Small intestine (tissue), 7 donors: ENCODE data around the gene ATF7. TPM values are rescaled to one million over a fixed set of nuclear protein-coding genes. Genes with fewer than 3 reads are reported as not detected.
A peak's percentile ranks its signal among the peaks of the same experiment; 100 is the strongest.
"Not testable (repeated sequence)": the region's sequence is repeated elsewhere in the genome, so short reads cannot be mapped to it uniquely, and the experiment has no call there.

ENCODE experiments used
- DNase-seq, 2 donors: peaks; one replicate each; pipeline versions ENCODE4 v3.0.0 to v3.0.0-alpha.2; 2013
- FAIRE-seq: peaks from 2 replicates; lab custom pipeline; 2012; peaks lifted over from hg19 to GRCh38; lab: Jason Lieb, UNC
- H3K27ac ChIP-seq, 3 donors: one replicate each; pipeline ENCODE4 v1.5.1; 2013; ENCODE audit warnings: low read length in 2 of 3, mild to moderate bottlenecking in 2 of 3, control low read depth in 1 of 3, inconsistent platforms in 1 of 3, low read depth in 1 of 3, moderate library complexity in 1 of 3
- H3K27me3 ChIP-seq, 3 donors: one replicate each; pipeline ENCODE4 v1.6.1; 2013; ENCODE audit warnings: low read length in 3 of 3, inconsistent platforms in 1 of 3; ENCODE audit not compliant: control insufficient read depth in 3 of 3, insufficient read depth in 3 of 3
- H3K36me3 ChIP-seq, 3 donors: one replicate each; pipeline ENCODE4 v1.6.1; 2013; ENCODE audit warnings: low read length in 3 of 3, inconsistent platforms in 1 of 3, low read depth in 1 of 3, mild to moderate bottlenecking in 1 of 3, moderate library complexity in 1 of 3; ENCODE audit not compliant: control insufficient read depth in 3 of 3, insufficient read depth in 2 of 3
- H3K4me1 ChIP-seq, 3 donors: one replicate each; pipeline ENCODE4 v1.6.1; 2013; ENCODE audit warnings: low read length in 2 of 3, inconsistent platforms in 1 of 3, low read depth in 1 of 3, mild to moderate bottlenecking in 1 of 3, moderate library complexity in 1 of 3; ENCODE audit not compliant: control insufficient read depth in 3 of 3, insufficient read depth in 2 of 3
- H3K4me3 ChIP-seq, 3 donors: one replicate each; pipeline ENCODE4 v1.5.1; 2013; ENCODE audit warnings: low read length in 3 of 3, control low read depth in 1 of 3, inconsistent platforms in 1 of 3, low read depth in 1 of 3, mild to moderate bottlenecking in 1 of 3, moderate library complexity in 1 of 3
- H3K9me3 ChIP-seq, 2 donors: one replicate each; pipeline ENCODE4 v1.6.1; 2013; ENCODE audit warnings: low read depth in 1 of 2, low read length in 1 of 2; ENCODE audit not compliant: control insufficient read depth in 2 of 2, insufficient read depth in 1 of 2
- WGBS, 3 donors: extraction: QIAGEN DNeasy Blood & Tissue Kit; methylation state at CpG; one replicate each; pipeline ENCODE4 v1.1.7; 2013; 5-methylcytosine and 5-hydroxymethylcytosine counted together
- polyA plus RNA-seq, 4 donors: library from polyadenylated mRNA; stranded (reverse) in 3 of 4; unstranded in 1 of 4; fragments of 200-250 nt in 3 of 4; fragments of 120-200 nt in 1 of 4; gene quantifications; one replicate each; pipeline versions ENCODE4 v1.2.1 to v1.2.3, GENCODE V29; 2013
- donor health status: healthy with polysubstance abuse.
- donor health status: control.
- donor health status: control.
- donor health status: Bipolar disorder and iron deficiency.
- donor health status: healthy.

The ATF7 gene
- polyA plus RNA-seq, 4 donors, result 8.6 to 32.9 (median 14.5) TPM

DNA sequence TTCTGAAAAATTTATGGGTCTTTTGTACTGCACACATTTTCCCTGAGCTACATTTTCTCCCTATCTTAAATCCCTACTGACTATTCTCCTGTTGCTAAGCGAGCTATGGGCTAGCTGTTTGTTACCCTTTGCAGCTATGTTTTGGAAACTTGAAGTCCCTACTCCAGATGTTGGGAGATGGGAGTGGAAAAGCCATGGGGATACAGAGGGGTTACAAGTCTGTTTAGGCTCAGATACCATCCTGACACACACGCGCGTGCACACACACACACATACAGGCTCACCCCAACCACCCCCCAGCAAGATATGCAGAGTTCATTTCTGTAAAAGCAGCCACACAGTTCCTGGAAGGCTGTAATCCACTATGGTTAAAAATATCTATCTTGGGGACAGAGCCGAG, 33.9 kb upstream of the ATF7 start:
- Histone ChIP-seq H3K9me3 (no peaks in the 10 kb centered on the region), H3K36me3 (peaks cover 0 to 27% (median 5%) of the 10 kb centered on the region in 3 donors), H3K27ac (peak overlapping the region; percentile 41 to 91 (median 85)), H3K4me1 (peaks cover 0 to 23% (median 5%) of the 10 kb centered on the region in 3 donors), H3K4me3 (no peak overlapping the region), H3K27me3 (no peaks in the 10 kb centered on the region)
- peak in 1 of 2 donors; percentile 39 for DNase-seq
- FAIRE-seq, result no peak
- 19 to 57% (median 41%) methylated on average over 5 of the region's 5 CpGs for WGBS, 3 donors

DNA sequence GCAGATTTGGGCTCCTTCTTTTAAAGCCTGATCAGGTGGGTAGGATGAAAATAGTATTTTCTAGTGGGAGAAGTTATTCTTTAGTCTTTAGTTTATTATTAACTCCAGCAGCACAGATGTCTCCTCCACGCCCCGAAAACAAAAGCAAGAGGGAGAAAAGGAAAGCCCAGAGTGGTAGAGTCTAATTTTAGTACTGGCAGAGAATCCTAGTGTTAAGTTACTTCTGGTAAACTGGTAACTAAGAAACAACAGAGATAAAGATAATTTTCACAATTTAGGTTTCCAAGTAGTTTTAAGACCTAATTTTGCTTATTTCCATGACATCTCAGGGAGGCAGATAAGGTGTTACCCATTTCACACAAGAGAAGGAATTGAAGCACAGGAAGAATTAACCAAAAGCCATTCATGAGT, 33.4 kb upstream of the ATF7 start:
- FAIRE-seq (no peak), DNase-seq (peak in 1 of 2 donors; percentile 38)
- Histone ChIP-seq H3K4me1 (peaks cover 0 to 23% (median 5%) of the 10 kb centered on the region in 3 donors), H3K9me3 (no peaks in the 10 kb centered on the region), H3K4me3 (no peak overlapping the region), H3K27ac (peak overlapping the region; percentile 18 to 93 (median 85)), H3K27me3 (no peaks in the 10 kb centered on the region), H3K36me3 (peaks cover 0 to 25% (median under 1%) of the 10 kb centered on the region in 3 donors)
- 22 to 39% (median 29%) methylated on average over 2 of the region's 2 CpGs for WGBS, 3 donors

DNA sequence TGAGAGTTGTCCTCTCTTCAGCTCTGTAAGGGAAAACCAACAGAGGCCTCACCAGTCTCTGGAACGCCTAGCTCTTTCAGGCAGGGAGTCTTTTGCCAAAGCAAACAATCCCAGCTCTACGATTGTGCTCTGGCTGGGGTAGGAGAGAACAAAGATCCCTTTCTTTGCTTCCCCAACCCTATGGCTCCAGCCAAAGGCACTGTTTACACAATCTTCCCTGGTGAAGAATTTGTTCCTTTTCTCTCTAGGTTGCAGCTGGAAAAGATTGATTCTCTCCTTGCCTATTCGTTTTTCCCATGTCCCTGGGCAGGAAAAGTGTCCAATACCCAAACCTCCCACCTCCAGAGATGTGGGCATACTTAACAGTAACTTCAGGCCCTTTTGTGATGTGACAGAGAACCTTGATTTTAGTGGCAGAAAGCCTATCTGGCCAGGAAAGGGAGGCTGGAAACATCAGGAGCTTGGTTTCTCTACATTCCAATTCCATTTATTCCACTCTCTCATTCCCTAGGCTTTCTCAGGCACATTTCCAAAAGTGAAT, 32.9 kb upstream of the ATF7 start:
- peaks cover 0 to 22% (median 0%) of the 10 kb centered on the region in 3 donors for H3K36me3 ChIP-seq
- 7 to 30% (median 29%) methylated on average over 3 of the region's 3 CpGs for WGBS, 3 donors
- H3K27me3 ChIP-seq, result no peaks in the 10 kb centered on the region
- H3K4me1 ChIP-seq, result peaks cover 0 to 23% (median 5%) of the 10 kb centered on the region in 3 donors
- FAIRE-seq (no peak), DNase-seq (peak; percentile 76 to 84)
- peak overlapping the region; percentile 18 to 93 (median 85) for H3K27ac ChIP-seq
- H3K4me3 ChIP-seq, result no peak overlapping the region
- H3K9me3 ChIP-seq, result no peaks in the 10 kb centered on the region

DNA sequence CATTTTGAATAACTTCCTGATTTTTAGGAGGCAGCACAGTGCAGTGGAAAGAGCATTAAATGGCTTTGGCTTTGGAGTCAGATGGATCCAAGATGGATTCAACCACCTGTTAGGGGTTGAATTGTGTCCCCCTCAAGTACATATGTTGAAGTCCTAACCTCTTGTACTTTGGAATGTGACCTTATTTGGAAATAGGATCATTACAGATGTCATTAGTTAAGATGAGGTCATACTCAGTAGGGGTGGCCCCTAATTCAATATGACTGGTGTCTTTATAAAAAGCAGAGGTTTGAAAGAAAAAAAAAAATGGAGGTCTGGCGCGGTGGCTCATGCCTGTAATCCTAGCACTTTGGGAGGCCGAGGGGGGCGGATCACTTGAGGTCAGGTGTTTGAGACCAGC, 30.9 kb upstream of the ATF7 start:
- Histone ChIP-seq H3K27me3 (no peaks in the 10 kb centered on the region), H3K4me1 (peaks cover 0 to 23% (median 5%) of the 10 kb centered on the region in 3 donors), H3K27ac (no peak overlapping the region), H3K9me3 (no peaks in the 10 kb centered on the region), H3K36me3 (peaks cover 0 to 5% (median 0%) of the 10 kb centered on the region in 3 donors), H3K4me3 (no peak overlapping the region)
- DNase-seq, result peak; percentile 19 to 36
- no peak for FAIRE-seq
- 85 to 95% (median 93%) methylated on average over 4 of the region's 4 CpGs for WGBS, 3 donors

DNA sequence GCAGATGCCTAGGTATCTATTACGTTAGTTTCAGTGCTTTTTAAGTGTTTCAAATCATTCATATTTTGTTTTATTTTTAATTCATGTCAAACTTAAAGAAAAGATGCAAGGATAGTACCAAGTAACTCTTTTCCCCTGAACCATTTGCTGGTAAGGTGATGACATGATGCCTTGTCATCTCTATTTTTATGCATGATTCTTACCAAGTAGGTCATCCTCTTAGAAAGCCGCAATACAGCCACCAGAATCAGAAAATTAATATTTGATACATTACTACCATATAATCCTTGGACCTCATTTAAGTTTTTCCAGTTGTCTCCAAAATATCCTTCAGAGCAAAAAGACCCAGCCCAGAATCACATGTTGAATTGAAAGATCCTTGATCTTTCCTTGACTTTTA, 27.4 kb upstream of the ATF7 start:
- no peaks in the 10 kb centered on the region for H3K36me3 ChIP-seq
- H3K4me3 ChIP-seq, result no peak overlapping the region
- DNase-seq, result no peak
- no peak overlapping the region for H3K27ac ChIP-seq
- H3K9me3 ChIP-seq, result no peaks in the 10 kb centered on the region
- 93 to 97% (median 97%) methylated on average over 2 of the region's 2 CpGs for WGBS, 3 donors
- H3K4me1 ChIP-seq, result peaks cover 0 to 9% (median 0%) of the 10 kb centered on the region in 3 donors
- FAIRE-seq, result no peak
- no peaks in the 10 kb centered on the region for H3K27me3 ChIP-seq

DNA sequence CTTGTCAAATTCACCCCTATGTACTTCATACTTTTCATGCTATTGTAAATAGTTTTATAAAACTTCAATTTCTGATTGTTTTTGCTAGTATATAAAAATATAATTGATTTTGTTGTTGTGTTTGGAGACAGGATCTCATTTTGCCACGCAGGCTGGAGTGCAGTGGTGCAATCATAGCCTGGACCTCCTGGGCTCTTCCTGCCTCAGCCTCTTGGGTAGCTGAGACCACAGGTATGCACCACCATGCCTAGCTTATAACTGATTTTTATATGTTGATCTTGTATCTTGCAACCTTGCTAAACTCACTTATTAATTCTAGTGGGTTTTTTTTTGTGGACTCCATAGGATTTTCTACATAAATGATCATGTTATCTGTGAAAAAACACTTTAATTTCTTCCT, 26.2 kb upstream of the ATF7 start:
- peaks cover 0 to 7% (median 0%) of the 10 kb centered on the region in 3 donors for H3K4me1 ChIP-seq
- WGBS, 3 donors, result 70 to 86% (median 80%) methylated on average over 1 of the region's 1 CpG
- no peaks in the 10 kb centered on the region for H3K27me3 ChIP-seq
- DNase-seq, result no peak
- FAIRE-seq, result no peak
- H3K9me3 ChIP-seq, result no peaks in the 10 kb centered on the region
- H3K4me3 ChIP-seq, result no peak overlapping the region
- no peaks in the 10 kb centered on the region for H3K36me3 ChIP-seq
- no peak overlapping the region for H3K27ac ChIP-seq

DNA sequence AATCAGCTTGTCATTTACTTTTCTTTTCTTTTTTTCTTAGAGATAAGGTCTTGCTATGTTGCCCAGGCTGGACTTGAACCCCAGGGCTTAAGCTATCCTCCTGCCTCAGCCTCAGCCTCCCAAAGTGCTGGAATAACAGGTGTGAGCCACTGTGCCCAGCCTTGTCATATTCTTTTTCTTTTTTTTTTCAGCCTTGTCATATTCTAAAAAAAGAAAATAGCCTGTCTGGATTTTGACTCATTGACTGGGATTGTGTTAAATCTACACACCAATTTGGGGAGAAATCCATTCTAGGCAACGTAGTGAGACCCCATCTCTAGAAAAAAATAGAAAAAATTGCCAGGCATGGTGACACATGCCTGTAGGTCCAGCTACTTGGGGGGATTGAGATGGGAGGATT, 25.6 kb upstream of the ATF7 start:
- Histone ChIP-seq H3K4me1 (peaks cover 0 to 7% (median 0%) of the 10 kb centered on the region in 3 donors), H3K9me3 (no peaks in the 10 kb centered on the region), H3K36me3 (no peaks in the 10 kb centered on the region), H3K27ac (no peak overlapping the region), H3K27me3 (no peaks in the 10 kb centered on the region), H3K4me3 (no peak overlapping the region)
- FAIRE-seq (no peak), DNase-seq (no peak)
- WGBS, 3 donors, result 74 to 87% (median 77%) methylated on average over 1 of the region's 1 CpG

DNA sequence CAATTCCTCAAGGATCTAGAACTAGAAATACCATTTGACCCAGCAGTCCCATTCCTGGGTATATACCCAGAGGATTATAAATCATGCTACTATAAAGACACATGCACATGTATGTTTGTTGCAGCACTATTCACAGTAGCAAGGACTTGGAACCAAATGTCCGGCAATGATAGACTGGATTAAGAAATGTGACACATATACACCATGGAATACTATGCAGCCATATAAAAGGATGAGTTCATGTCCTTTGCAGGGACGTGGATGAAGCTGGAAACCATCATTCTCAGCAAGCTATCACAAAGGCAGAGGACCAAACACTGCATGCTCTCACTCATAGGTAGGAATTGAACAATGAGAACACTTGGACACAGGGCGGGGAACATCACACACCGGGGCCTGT, 20.1 kb upstream of the ATF7 start:
- H3K9me3 ChIP-seq, DNase-seq, H3K4me3 ChIP-seq, H3K27me3 ChIP-seq, H3K36me3 ChIP-seq, H3K4me1 ChIP-seq, FAIRE-seq, H3K27ac ChIP-seq: not testable (repeated sequence)
- WGBS, 3 donors, result 67 to 87% (median 82%) methylated on average over 4 of the region's 4 CpGs

DNA sequence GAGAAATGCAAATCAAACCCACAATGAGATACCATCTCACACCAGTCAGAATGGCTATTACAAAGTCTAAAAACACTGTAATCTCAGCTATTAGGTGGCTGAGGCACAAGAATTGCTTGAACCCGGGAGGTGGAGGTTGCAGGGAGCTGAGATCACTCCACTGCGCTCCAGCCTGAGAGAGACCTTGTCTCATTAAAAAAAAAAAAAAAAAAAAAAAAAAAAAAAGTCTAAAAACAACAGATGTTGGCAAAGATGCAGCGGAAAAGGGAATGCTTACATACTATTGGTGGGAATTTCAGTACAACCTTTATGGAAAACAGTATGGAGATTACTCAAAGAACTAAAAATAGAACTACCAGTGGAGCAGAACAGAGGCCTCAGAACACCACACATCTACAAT, 19.0 kb upstream of the ATF7 start:
- FAIRE-seq (no peak), DNase-seq (no peak)
- 73 to 98% (median 82%) methylated on average over 3 of the region's 3 CpGs for WGBS, 3 donors
- no peaks in the 10 kb centered on the region for H3K36me3 ChIP-seq
- H3K4me1 ChIP-seq, result peaks cover 0 to 7% (median 0%) of the 10 kb centered on the region in 3 donors
- H3K4me3 ChIP-seq, result no peak overlapping the region
- no peaks in the 10 kb centered on the region for H3K9me3 ChIP-seq
- no peaks in the 10 kb centered on the region for H3K27me3 ChIP-seq
- H3K27ac ChIP-seq, result no peak overlapping the region
